GM18498 (cell line): ENCODE results near the gene LSM4.
A peak's percentile ranks its signal among the peaks of the same experiment; 100 is the strongest.

ENCODE experiments used
- ATAC-seq: cut with Tn5 transposase; IDR thresholded peaks from one replicate; pipeline ENCODE4 v1.9.1; 2021; ENCODE audit warnings: mild to moderate bottlenecking, moderate library complexity; ENCODE audit not compliant: unreplicated experiment

Gene LSM4

DNA sequence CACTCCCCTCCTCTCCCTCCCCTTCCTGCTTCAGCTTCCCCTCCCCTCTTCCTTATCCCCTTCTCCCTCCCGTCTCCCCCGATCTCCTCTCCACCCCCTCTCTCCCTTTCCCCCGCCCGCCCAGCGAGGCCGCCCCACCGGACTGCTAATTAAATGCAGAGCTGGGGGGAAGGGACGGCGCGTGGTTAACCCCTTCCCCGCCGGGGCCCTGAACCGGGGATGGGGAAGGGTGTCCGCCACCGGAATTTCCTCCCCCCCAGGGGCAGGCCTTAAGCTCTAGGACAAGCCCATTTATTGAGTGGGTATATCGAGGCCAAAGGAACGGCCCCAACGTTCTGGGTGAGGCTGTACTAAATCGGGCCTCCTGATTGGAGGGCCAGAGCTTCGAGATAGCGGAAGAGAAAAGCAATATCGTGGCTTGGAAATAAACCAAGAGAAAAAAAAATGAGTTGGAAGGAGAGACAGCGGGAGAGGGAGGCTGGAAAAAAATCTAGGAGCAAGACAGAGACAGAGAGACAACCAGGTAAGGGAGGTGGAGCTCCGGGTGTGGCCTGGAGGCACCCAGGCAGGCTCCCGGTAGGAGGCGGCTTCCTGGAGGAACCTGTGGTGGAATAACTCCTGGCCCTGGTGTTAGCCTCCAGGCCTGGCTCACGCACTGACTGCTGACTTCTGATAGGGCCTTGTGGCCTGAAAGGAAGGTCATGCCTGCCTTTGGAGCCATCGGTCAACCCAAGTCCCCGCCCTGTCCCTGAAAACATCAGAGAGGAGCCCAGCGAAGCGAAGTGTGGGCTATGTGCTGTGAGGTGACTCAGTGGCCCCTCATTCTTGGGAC, 29.9 kb downstream of the LSM4 start:
- ATAC-seq: no peak

DNA sequence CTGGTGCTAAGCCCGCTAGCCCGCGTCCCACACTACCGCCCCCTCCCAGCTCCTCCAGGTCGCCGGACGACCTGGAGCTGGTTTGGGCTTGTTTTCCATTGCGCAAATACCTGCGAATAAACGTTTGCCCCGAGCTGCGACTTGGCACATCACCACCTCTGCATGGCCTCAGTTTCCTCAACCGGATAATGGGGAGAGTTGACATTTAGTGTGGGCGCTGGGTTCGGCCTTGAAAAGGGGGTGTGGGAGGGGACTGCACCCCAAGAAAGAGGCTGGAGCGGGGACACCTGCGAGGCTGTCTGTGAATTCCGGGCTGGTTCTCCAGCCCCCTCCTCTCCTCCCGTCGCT, 30.4 kb downstream of the LSM4 start:
- no peak for ATAC-seq

DNA sequence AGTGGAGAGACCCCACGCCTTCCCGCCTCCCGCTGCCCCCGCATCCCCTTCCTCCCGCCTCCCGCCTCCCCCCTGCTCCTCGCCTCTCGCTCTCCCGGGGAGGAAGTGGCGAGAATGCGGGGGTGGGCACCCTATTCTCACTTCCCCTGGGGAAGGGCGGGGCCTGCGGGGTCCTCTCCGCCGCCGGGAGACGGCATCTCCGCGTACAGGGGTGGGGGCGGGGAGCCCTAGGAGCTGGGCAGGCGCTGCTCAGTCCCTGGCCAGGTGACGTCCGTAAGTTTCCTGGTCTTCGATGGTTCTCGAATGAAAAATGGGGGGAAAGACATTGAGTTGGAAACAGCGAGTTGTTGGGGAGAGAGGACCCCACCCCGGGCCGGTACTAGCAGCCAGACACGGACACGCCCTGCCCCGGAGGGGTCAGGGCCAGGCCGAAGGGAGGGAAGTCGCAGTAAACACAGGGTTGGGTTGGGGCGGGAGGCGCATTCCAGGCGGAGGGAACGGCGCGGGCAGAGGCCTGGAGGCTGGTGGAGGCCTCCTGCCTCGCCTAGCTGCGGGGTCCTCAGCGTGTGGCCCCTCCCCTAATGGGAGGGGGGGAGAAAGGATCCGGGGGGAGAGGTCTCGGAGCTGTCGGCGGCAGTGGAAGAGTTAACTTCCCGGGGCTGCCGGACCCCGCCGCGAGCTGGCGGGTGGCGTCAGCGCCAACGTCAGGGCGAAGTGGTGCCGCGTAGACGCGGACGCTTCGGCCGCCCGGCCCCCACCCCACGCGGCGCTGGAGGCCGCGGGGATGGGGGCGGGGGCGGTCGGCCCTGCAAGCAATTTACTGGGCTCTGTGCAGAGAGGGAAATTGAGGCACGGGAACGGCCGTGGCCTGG, 31.1 kb downstream of the LSM4 start:
- ATAC-seq: peak; percentile 57

DNA sequence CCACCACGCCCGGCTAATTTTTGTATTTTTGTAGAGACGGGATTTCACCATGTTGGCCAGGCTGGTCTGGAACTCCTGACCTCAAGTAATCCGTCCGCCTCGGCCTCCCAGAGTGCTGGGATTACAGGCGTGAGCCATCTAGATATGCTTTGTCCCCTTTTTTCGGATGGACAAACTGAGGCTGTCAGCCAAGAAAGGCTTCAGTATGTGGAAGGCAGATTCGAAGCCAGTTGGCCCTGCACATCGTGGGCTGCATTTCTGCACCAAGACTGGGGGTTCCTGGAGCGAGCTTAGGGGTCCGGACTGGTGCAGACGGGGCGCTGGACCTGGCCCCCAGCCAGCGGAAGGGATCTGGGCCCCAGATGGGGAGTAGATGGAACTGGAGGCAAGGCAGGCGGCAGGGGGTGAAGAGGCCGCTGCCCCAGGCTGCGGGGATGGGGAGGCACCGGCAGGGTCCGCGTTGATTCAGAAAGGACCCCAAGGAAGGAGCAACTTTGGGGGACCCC, 31.8 kb downstream of the LSM4 start:
- no peak for ATAC-seq

DNA sequence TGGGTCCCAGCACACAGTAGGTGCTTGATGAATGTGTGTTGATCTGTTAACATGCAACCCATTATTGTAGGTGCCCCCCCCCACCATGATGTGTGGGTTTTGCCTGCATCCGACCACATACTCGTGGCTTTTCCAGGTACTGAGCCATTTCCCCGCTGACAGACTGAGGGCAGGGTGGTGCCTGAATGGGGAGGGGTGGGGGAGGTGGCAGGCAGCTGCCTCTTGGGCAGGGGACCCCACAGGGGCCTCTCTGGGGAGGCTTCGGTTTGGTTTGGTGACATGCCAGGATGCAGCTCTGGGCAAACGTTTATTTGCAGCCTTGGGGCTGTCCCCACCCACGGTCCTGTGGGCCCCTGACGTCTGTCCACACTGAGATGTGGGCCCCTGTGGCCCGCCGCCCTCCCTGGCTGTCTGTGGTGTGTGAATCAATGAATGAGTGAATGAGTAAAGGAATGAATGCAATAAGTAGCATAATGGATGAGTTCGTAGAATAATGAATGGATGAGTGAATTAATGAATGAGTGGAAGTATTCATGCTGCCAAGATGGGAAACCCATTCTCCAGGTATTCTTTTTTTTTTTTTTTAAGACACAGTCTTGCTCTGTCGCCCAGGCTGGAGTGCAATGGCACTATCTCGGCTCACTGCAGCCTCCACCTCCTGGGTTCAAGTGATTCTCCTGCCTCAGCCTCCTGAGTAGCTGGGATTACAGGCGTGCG, 32.4 kb downstream of the LSM4 start:
- ATAC-seq: peak; percentile 48

DNA sequence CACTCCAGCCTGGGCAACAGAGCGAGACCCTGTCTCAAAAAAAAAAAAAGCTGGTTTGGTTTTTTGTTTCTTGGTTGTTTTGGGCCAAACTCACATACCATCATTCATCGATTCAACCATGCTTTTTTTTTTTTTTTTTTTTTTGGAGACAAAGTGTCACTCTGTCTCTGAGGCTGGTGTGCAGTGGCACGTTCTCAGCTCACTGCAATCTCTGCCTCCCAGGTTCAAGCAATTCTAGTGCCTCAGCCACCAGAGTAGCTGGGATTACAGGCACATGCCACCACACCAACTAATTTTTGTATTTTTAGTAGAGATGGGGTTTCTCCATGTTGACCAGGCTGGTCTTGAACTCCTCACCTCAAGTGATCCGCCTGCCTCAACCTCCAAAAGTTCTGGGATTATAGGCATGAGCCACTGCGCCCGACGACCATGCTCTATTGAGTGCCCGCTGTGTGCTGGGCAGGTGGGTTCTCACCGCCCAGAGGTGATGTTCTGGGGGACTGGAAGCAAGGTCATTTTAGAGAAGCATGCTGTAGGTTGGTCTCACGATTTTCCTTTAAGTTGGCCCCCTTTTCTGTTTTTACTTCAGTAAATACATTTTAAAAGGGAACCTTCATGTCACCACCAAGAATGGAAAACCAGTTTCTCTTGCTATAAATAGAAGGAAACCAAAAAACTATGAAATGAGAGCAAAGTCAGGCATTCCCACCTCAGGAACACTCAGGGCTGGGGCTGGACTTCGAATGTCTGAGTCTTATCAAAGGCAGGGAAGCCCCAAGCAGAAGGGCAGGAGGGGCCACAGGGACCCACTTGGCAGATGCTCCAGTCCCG, 33.2 kb downstream of the LSM4 start:
- ATAC-seq: peak; percentile 2

DNA sequence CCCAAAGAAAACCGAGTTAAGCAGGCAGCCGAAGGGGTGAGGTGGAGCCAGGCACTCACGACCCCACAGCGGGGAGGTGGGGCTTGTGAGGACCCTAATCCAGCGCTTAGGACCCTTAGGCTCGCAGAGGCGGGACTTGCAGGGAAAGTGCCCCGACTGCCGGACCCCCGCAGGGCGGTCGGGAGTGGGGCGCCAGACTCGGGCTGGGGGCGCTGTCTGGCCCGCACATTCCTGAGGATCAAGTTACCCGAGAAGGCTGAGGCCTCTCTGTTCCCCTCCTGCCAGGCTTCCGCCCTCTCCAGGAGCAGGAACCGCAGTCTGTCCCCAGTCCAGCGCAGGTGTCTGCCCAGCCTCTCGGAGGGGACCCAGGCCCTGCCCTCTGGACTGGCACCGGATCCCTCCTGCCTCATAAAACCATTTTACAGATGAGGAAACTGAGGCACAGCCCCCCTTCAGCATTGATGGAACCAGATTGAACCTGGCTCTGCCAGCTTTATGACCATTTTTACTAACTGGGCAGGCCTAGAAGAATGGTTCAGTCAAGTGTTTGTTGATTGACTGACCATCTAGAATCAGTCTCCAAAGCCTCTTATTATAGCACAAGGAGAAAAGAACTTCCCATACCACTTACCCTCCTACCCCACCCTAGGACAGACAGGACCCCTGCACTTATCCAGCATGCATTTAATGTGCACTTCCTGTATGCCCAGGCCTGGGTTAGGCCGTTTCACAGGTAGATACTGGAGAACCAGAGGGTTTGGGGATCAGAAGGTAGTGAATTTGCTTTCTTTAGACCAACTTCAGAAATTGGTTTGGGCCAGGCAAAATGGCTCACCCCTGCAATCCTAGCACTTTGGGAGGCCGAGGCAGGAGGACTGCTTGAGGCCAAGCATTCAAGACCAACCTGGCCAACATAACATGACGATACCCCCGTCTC, 34.8 kb downstream of the LSM4 start:
- no peak for ATAC-seq

DNA sequence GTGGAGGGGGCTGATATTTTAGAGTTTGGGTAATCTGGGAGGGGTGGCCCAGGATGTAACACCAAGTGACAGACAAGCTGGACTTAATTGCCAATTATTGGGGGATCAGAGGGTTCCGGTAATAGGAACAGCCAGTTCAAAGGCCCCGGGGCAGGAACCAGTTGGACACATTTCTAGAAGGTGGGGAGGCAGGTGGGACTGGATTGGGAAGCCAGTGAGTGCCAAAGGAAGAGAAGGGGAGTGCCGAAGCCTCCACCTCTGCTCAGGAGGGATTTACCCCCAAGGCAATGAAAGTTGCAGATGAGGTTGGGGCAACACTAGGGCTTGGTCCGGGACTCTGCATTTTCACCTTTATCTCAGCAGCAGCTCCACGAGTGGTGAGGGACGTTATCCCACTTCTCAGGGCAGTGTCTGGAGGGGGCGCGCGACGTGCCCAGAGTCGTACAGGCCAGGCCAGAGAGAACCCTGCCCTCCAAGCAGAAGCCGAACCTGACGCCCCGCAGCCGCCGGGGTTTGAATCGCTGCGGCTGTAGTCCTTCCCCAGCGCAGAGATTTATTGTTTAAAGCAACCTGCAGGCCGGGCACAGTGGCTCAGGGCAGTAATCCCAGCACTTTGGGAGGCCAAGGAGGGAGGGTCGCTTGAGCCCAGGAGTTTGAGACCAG, 35.8 kb downstream of the LSM4 start:
- ATAC-seq: no peak

DNA sequence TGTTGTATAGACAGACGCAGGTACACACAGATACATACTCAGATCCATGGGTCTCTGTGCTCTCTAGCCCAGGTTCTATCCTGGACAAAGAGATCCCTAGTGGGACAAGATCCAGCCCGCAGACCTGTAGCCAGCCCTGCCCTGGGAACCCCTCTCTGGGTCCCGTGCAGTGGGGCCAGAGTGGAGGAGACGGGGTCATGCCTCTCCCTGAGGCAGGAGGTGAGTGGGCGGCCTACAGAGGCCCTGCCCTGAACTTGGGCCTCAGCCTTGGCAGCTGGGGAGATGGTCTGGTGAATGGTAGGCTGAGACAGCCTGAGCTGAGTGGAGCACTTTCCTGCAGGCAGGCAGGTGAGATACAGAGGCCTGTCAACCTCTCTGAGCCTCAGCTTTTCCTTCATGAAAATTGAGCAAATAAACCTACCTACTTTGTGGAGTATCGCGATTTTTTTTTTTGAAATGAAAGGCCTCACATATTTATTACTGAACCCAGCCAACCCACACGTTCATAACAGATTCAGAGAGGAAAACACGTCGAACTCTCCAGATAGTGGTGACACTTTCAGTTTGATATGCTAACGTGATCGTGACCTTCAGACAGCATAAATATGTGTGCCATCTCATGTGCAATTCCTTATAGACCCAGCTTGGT, 38.0 kb downstream of the LSM4 start:
- ATAC-seq: no peak

DNA sequence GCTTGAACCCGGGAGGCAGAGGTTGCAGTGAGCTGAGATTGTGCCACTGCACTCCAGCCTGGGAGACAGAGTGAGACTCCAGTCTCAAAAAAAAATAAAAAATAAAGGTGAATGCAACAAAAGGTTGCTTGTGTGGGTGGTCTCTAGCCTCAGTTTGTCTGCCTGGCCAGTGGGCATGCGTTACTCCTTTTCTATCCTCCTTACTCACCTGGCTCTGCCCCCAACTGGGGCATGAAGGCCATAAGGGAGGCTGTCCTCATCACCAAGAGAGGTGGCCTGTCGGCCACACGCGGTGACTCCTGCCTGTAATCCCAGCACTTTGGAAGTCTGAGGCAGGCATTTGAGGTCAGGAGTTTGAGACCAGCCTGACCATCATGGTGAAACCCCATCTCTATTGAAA, 39.5 kb downstream of the LSM4 start:
- ATAC-seq: no peak

DNA sequence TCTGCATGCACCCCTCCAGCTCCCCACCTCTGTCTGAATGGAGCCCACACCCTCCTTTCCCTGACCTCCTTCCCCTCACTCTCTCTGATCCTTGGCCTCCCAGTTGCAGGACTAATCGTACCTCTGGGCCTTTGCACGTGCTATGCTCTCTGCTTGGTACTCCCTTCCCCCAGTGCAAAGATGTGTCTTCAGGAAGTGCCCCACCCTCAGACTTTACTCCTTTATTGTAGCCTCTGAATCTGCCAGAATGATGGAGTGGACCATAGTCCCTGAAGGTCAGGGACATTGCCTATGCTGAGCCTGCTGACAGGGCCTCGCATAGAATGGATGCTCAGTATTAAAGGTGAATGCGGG, 40.1 kb downstream of the LSM4 start:
- no peak for ATAC-seq

DNA sequence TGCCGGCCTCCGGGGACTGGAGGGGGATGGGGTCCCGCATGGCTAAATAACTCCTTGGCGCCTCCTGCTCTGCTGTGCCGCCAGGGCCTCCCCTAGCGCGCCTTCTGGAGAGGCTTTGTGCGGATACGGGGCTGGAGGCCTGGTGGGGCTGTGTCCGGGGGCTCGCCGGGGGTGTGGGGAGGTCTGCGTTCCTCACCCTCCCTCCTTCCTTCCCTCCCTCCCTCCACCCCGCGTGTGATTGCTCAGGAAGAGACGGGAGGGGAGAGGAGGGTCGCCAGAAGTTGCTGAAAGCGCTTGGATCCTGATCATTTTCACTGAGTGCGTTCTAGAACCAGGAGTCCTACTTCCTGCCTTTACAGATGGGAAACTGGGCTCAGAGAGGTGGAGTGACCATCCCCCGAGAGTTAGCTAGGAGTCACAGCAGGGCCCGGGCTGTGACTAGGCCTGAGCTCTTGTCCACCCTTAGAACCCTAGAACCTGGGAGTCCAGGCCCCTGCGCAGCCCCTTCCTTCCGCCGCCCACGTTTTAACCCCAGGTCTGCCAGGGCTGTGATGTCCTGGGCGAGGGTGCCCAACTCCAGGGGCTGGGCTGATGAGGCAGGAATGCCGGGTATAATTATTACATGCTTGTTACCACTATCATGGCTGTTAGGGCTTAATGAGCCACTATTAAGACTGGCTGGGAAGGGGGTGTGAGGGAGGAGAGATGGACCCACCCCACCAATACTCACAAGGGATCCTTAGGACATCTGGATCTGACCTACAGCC, 40.7 kb downstream of the LSM4 start:
- no peak for ATAC-seq

DNA sequence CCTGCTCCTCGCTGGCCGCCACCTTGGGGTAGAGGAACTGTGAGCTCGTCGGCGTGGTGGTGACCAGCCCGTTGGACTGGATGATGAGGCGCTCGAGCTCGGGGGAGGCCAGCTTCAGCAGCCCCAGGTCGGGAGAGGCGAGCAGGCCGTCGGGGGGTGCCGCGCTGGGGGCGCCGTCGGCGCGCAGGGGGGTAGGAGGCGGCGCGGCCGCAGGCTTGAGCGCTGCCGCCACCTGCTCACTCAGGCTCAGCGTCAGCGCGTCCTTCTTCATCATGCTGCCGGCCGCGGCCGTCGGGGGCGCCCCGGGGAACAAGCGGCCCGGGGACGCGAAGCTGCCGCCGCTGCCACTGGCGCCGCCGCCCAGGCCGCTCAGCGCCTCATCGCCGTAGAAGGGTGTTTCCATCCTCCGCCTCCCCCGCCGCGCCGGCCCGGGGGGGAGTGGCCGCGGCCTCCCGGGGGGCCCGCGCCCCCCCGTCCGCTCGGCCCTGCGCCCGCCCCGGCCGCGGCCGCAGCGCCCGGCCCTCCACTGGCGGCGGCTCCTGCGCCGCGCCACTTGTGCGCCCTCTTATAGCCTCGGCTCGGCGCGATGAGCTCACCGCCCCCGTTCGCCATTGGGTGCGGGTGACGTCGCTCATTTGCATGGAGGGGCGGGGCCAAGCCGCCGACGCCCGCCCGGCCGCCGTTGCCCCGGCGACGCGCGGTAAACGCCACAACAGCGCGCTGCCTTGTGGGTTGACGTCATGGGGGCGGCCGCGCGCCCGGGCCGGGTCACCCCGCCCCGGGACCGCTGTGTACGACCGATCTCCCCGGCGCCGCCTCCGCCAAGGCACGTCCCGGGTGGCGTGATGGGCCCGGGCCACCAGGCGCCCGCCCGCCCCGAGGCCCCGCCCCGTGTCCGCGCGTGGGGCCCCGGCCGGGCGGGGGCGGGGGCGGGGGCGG, 41.5 kb downstream of the LSM4 start, which contains the start of gene JUND:
TSS of gene JUND (minus strand) at position 541 of the 939 bp plus-strand sequence. CDS start at position 403, 138 bp downstream.
- peak; percentile 63 for ATAC-seq

DNA sequence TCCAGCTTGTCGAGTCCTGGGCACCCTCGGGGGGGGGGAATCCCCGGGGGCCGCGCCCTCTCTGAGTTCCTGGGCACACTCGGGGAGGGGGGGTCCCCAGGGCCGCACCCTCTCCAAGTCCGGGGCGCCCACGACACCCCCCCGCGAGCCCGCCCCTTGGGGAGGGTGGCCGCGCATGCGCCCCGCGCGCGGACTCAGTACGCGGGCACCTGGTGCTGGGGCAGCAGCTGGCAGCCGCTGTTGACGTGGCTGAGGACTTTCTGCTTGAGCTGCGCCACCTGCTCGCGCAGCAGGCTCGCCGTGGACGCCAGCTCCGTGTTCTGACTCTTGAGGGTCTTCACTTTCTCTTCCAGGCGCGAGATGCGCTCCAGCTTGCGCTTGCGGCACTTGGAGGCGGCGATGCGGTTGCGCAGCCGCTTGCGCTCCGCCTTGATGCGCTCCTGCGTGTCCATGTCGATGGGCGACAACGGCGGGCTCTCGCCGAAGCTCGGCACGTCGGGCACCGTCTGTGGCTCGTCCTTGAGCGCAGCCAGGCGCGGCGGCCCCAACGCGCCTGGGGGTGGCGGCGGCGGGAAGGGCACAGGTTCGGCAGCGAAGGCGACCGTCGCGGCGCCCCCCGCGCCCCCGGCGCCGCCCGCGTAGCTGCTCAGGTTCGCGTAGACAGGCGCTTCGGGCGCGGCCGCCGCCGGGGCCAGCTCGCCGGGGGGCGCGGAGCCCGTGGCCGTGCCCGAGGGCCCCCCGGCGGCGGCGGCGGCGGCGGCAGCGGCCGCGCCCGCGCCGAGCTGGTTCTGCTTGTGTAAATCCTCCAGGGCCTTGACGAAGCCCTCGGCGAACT, 42.4 kb downstream of the LSM4 start:
- peak; percentile 19 for ATAC-seq

DNA sequence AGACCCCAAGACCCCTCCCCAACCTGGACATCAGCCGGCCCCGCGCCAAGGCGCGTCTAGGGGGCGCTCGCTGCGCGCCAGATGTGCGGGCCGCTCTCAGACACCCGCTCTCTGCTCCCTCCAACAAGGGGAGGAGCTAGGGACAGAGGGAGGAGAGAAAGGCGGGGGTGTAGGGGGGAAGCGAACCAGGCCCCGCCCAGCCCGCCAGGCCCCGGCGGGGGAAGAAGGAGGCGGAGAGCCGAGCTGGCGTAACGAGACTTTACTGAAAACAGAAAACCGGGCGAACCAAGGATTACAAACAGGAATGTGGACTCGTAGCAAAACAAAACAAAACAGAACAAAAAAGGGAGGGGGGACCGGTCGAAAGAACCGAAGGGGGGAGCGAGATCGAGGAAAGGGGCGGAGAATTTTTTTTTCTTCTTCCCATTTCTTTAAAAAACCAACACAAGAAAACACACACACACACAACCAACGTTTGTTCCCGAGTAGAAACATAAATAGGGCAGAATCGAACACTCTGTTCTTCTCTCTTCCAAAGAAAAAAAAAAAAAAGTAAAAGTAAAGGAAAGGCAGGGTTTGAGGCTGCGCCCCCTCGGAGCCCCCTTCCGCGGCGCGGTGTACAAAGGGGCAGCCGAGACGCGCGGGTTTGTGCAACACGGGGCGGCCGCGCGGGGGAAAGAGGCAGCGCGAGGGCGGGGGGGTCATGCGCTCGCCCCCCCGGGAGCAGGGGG, 43.2 kb downstream of the LSM4 start:
- ATAC-seq: peak; percentile 21
